Naive thymus-derived CD4-positive, alpha-beta T cell (primary cell): ENCODE measurements around the gene LPIN3. TPM values are rescaled to one million over a fixed set of nuclear protein-coding genes. Genes with fewer than 3 reads are reported as not detected.

Experiments used
- ATAC-seq: fragments of 150-1000 bp; cut with Tn5 transposase; 2 replicates; pipeline ENCODE4 v1.10.0; 2021; ENCODE audit warnings: mild to moderate bottlenecking, moderate library complexity
- CTCF ChIA-PET: fragments of 350-600 bp; sonication (Branson Sonifier 250); formaldehyde crosslinking; loops from one replicate; lab custom pipeline; 2021; ENCODE audit warnings: antibody characterized with exemption; lab: Charles Lee
- POLR2A ChIA-PET: fragments of 350-600 bp; sonication (Branson Sonifier 250); formaldehyde crosslinking; loops from one replicate; lab custom pipeline; 2021; ENCODE audit warnings: antibody characterized with exemption, inconsistent platforms; lab: Charles Lee
- DNase-seq, 9 donors: peaks; one replicate each; pipeline versions ENCODE4 v3.0.0 to v3.0.0-alpha.2; 2020 to 2022; ENCODE audit warnings: mixed read lengths in 1 of 9
- H3K27ac ChIP-seq: one replicate; pipeline ENCODE4 v1.7.0; 2013; ENCODE audit warnings: mild to moderate bottlenecking, low read depth, low read length, moderate library complexity
- H3K27me3 ChIP-seq, 2 donors: one replicate each; pipeline ENCODE4 v1.7.0; 2013; ENCODE audit warnings: low read length in 2 of 2, mild to moderate bottlenecking in 2 of 2, moderate library complexity in 2 of 2; ENCODE audit not compliant: control insufficient read depth in 2 of 2, insufficient read depth in 2 of 2
- H3K36me3 ChIP-seq, 3 experiments: 1 replicate in 2 of 3; 2 replicates in 1 of 3; pipeline ENCODE4 v1.7.0; 2013; ENCODE audit warnings: low read length in 3 of 3, mild to moderate bottlenecking in 3 of 3, moderate library complexity in 1 of 3; ENCODE audit not compliant: insufficient read depth in 3 of 3, control insufficient read depth in 2 of 3
- H3K4me1 ChIP-seq, 2 donors: one replicate each; pipeline ENCODE4 v1.7.0; 2013; ENCODE audit warnings: low read length in 2 of 2, mild to moderate bottlenecking in 2 of 2, moderate library complexity in 1 of 2; ENCODE audit not compliant: control insufficient read depth in 2 of 2, insufficient read depth in 2 of 2
- H3K4me3 ChIP-seq: 2 replicates; pipeline ENCODE4 v1.7.0; 2013; ENCODE audit warnings: mild to moderate bottlenecking, low read length
- H3K9me3 ChIP-seq, 3 experiments: 1 replicate in 2 of 3; 2 replicates in 1 of 3; pipeline ENCODE4 v1.7.0; 2013; ENCODE audit warnings: low read length in 3 of 3; ENCODE audit not compliant: control insufficient read depth in 2 of 3
- H3K27ac Mint-ChIP-seq, 9 donors: one replicate each; pipeline ENCODE4 v1.8.0; 2020 to 2022; ENCODE audit warnings: mixed read lengths in 9 of 9, mild to moderate bottlenecking in 8 of 9, moderate library complexity in 5 of 9, inconsistent platforms in 2 of 9
- H3K27me3 Mint-ChIP-seq, 5 donors: one replicate each; pipeline ENCODE4 v1.8.0; 2021 to 2022; ENCODE audit warnings: mixed read lengths in 5 of 5, mild to moderate bottlenecking in 1 of 5
- H3K36me3 Mint-ChIP-seq, 5 donors: one replicate each; pipeline ENCODE4 v1.8.0; 2020 to 2022; ENCODE audit warnings: mixed read lengths in 5 of 5, mild to moderate bottlenecking in 3 of 5, inconsistent platforms in 1 of 5
- H3K4me1 Mint-ChIP-seq, 7 donors: one replicate each; pipeline ENCODE4 v1.8.0; 2020 to 2022; ENCODE audit warnings: mixed read lengths in 7 of 7, mild to moderate bottlenecking in 3 of 7, inconsistent platforms in 1 of 7
- H3K4me3 Mint-ChIP-seq, 10 donors: one replicate each; pipeline ENCODE4 v1.8.0; 2020 to 2022; ENCODE audit warnings: mild to moderate bottlenecking in 10 of 10, mixed read lengths in 10 of 10, moderate library complexity in 6 of 10, inconsistent platforms in 2 of 10
- H3K9me3 Mint-ChIP-seq, 11 donors: one replicate each; pipeline ENCODE4 v1.8.0; 2020 to 2022; ENCODE audit warnings: mixed read lengths in 11 of 11, mild to moderate bottlenecking in 4 of 11, inconsistent platforms in 1 of 11, moderate library complexity in 1 of 11
- intact Hi-C, 2 donors: fragments of 100-400 bp; cut with micrococcal nuclease; formaldehyde crosslinking; loops; one replicate each; pipeline ENCODE4 v1.15.1; 2023
- polyA plus RNA-seq, 2 donors: library from polyadenylated mRNA; unstranded; fragments of 300-500 nt; fragmentation: Illumina TruSeq; gene quantifications; one replicate each; pipeline ENCODE4 v1.2.3, GENCODE V29; 2021
- total RNA-seq, 6 experiments: library from RNA in 5 of 6; stranded (reverse) in 5 of 6; gene quantifications; 1 replicate in 5 of 6; 2 replicates in 1 of 6; pipeline ENCODE4 v1.2.3 and lab custom pipeline; 2021 to 2026

LPIN3 gene
- total and polyA plus RNA-seq, 7 experiments from 2014 or later: 0.10 to 3.0 (median 0.64) TPM; not detected in 1

- Histone ChIP-seq H3K27me3 (no peaks in the 10 kb centered on the region), H3K27ac (no peak overlapping the region), H3K36me3 (no peaks in the 10 kb centered on the region), H3K4me3 (no peak overlapping the region), H3K9me3 (no peaks in the 10 kb centered on the region), H3K4me1 (no peaks in the 10 kb centered on the region)
- DNase-seq (no peak), ATAC-seq (no peak)
- Mint-ChIP-seq H3K36me3 (no peaks in the 10 kb centered on the region), H3K27me3 (peaks cover 0 to 3% (median under 1%) of the 10 kb centered on the region in 5 donors), H3K4me1 (no peaks in the 10 kb centered on the region), H3K9me3 (no peaks in the 10 kb centered on the region), H3K4me3 (no peak overlapping the region), H3K27ac (no peak overlapping the region)
- CTCF ChIA-PET: interaction anchor here (0.5 kb wide), 1 partner anchor 156 kb away, joined by 3 read pairs; no protein-coding TSS in a partner anchor
- intact Hi-C loops: no loop called here
- POLR2A ChIA-PET: no interaction called here
Measured at GRCh38 chr20:41359541-41360011, 19.0 kb downstream of the LPIN3 start.

- peaks cover 7 to 14% (median 13%) of the 10 kb centered on the region in 5 donors for H3K27me3 Mint-ChIP-seq
- intact Hi-C loops: no loop called here
- H3K36me3 ChIP-seq: no peaks in the 10 kb centered on the region
- peaks cover 0 to 2% (median 0%) of the 10 kb centered on the region in 11 donors for H3K9me3 Mint-ChIP-seq
- H3K27me3 ChIP-seq: no peaks in the 10 kb centered on the region
- H3K36me3 Mint-ChIP-seq: no peaks in the 10 kb centered on the region
- no peak overlapping the region for H3K27ac Mint-ChIP-seq
- H3K4me1 Mint-ChIP-seq: peaks cover 0 to 6% (median 0%) of the 10 kb centered on the region in 7 donors
- H3K4me3 ChIP-seq: no peak overlapping the region
- no peaks in the 10 kb centered on the region for H3K9me3 ChIP-seq
- no peaks in the 10 kb centered on the region for H3K4me1 ChIP-seq
- ChIA-PET CTCF (no interaction called here), POLR2A (interaction anchor here (0.6 kb wide), 1 partner anchor 188 kb away, joined by 3 read pairs; no protein-coding TSS in a partner anchor)
- DNase-seq: no peak
- no peak overlapping the region for H3K27ac ChIP-seq
- no peak overlapping the region for H3K4me3 Mint-ChIP-seq
- no peak for ATAC-seq
Measured at GRCh38 chr20:41360831-41361756, 20.5 kb downstream of the LPIN3 start.

- H3K4me3 ChIP-seq: no peak overlapping the region
- H3K27ac ChIP-seq: no peak overlapping the region
- H3K27ac Mint-ChIP-seq: no peak overlapping the region
- ChIA-PET POLR2A (no interaction called here), CTCF (no interaction called here)
- peaks cover 0 to 2% (median 0%) of the 10 kb centered on the region in 11 donors for H3K9me3 Mint-ChIP-seq
- intact Hi-C loops: no loop called here
- no peak for ATAC-seq
- H3K4me1 ChIP-seq: no peaks in the 10 kb centered on the region
- H3K9me3 ChIP-seq: no peaks in the 10 kb centered on the region
- H3K4me3 Mint-ChIP-seq: no peak overlapping the region
- H3K27me3 ChIP-seq: no peaks in the 10 kb centered on the region
- H3K27me3 Mint-ChIP-seq: peaks cover 8 to 16% (median 13%) of the 10 kb centered on the region in 5 donors
- DNase-seq: no peak
- no peaks in the 10 kb centered on the region for H3K36me3 Mint-ChIP-seq
- peaks cover 0 to 6% (median under 1%) of the 10 kb centered on the region in 7 donors for H3K4me1 Mint-ChIP-seq
- H3K36me3 ChIP-seq: no peaks in the 10 kb centered on the region
Measured at GRCh38 chr20:41361757-41362747, 21.4 kb downstream of the LPIN3 start.

- no peak for ATAC-seq
- Histone ChIP-seq H3K27me3 (no peaks in the 10 kb centered on the region), H3K36me3 (no peaks in the 10 kb centered on the region), H3K4me3 (no peak overlapping the region), H3K27ac (no peak overlapping the region), H3K4me1 (no peaks in the 10 kb centered on the region), H3K9me3 (no peaks in the 10 kb centered on the region)
- H3K27me3 Mint-ChIP-seq: peaks cover 15 to 23% (median 20%) of the 10 kb centered on the region in 5 donors
- CTCF ChIA-PET: no interaction called here
- POLR2A ChIA-PET: no interaction called here
- peaks cover 3 to 11% (median 8%) of the 10 kb centered on the region in 7 donors for H3K4me1 Mint-ChIP-seq
- intact Hi-C loops: no loop called here
- no peak overlapping the region for H3K4me3 Mint-ChIP-seq
- peaks cover 0 to 3% (median 0%) of the 10 kb centered on the region in 11 donors for H3K9me3 Mint-ChIP-seq
- no peak for DNase-seq
- no peak overlapping the region for H3K27ac Mint-ChIP-seq
- no peaks in the 10 kb centered on the region for H3K36me3 Mint-ChIP-seq
Measured at GRCh38 chr20:41362748-41363140, 22.1 kb downstream of the LPIN3 start.

- Mint-ChIP-seq H3K4me3 (no peak overlapping the region), H3K27me3 (peaks cover 21 to 28% (median 27%) of the 10 kb centered on the region in 5 donors), H3K36me3 (no peaks in the 10 kb centered on the region), H3K27ac (no peak overlapping the region), H3K4me1 (peaks cover 3 to 11% (median 9%) of the 10 kb centered on the region in 7 donors), H3K9me3 (peaks cover 0 to 3% (median 0%) of the 10 kb centered on the region in 11 donors)
- DNase-seq (no peak), ATAC-seq (no peak)
- CTCF ChIA-PET: no interaction called here
- Histone ChIP-seq H3K9me3 (no peaks in the 10 kb centered on the region), H3K4me1 (no peaks in the 10 kb centered on the region), H3K4me3 (no peak overlapping the region), H3K27me3 (no peaks in the 10 kb centered on the region), H3K27ac (no peak overlapping the region), H3K36me3 (no peaks in the 10 kb centered on the region)
- intact Hi-C loops: no loop called here
- POLR2A ChIA-PET: no interaction called here
Measured at GRCh38 chr20:41363601-41364000, 23.0 kb downstream of the LPIN3 start.

GRCh38 chr20:41364236-41364855, 23.7 kb downstream of the LPIN3 start:
- Mint-ChIP-seq H3K4me1 (peaks cover 3 to 11% (median 9%) of the 10 kb centered on the region in 7 donors), H3K9me3 (peaks cover 0 to 3% (median 0%) of the 10 kb centered on the region in 11 donors), H3K4me3 (no peak overlapping the region), H3K27ac (no peak overlapping the region), H3K36me3 (no peaks in the 10 kb centered on the region), H3K27me3 (peaks cover 21 to 33% (median 32%) of the 10 kb centered on the region in 5 donors)
- ATAC-seq (no peak), DNase-seq (no peak)
- Histone ChIP-seq H3K9me3 (no peaks in the 10 kb centered on the region), H3K4me3 (no peak overlapping the region), H3K36me3 (no peaks in the 10 kb centered on the region), H3K27ac (no peak overlapping the region), H3K27me3 (no peaks in the 10 kb centered on the region), H3K4me1 (no peaks in the 10 kb centered on the region)
- intact Hi-C loops: no loop called here
- CTCF ChIA-PET: no interaction called here
- POLR2A ChIA-PET: no interaction called here
